ENCODE data around the gene SLAMF7. TPM values are rescaled to one million over a fixed set of nuclear protein-coding genes. Genes with fewer than 3 reads are reported as not detected.

SLAMF7 gene
- total RNA-seq, 2 donors from 2014 or later: 0.71 to 2.7 TPM

GRCh38 chr1:160706526-160707235 lies 32.4 kb upstream of the SLAMF7 start:
- no peak overlapping the region for H3K4me3 ChIP-seq
- ATAC-seq (ENCODE audit: insufficient number of reproducible peaks, low FRiP score, low read depth): no peak
- no peaks in the 10 kb centered on the region for H3K36me3 ChIP-seq
- no peak for TF ChIP-seq CTCF (IDR thresholded peaks at IDR 0.05)
- H3K27me3 ChIP-seq (replicated peaks; ENCODE audit: insufficient read depth): no peaks in the 10 kb centered on the region
- DNase-seq (ENCODE audit: low spot score): no peak
- H3K9me3 ChIP-seq: no peaks in the 10 kb centered on the region
- H3K4me1 ChIP-seq (ENCODE audit: control insufficient read depth in 1 of 2, low read depth in 2 of 2): no peaks in the 10 kb centered on the region
- H3K27ac ChIP-seq: no peak overlapping the region

- no peak for ATAC-seq (ENCODE audit: insufficient number of reproducible peaks, low FRiP score, low read depth)
- Histone ChIP-seq H3K27ac (no peak overlapping the region), H3K4me1 (ENCODE audit: control insufficient read depth in 1 of 2, low read depth in 2 of 2) (no peaks in the 10 kb centered on the region), H3K36me3 (no peaks in the 10 kb centered on the region), H3K9me3 (no peaks in the 10 kb centered on the region), H3K4me3 (peak overlapping the region; percentile 38), H3K27me3 (replicated peaks; ENCODE audit: insufficient read depth) (no peaks in the 10 kb centered on the region)
- DNase-seq (ENCODE audit: low spot score): no peak
- TF ChIP-seq CTCF (IDR thresholded peaks at IDR 0.05): no peak
These were observed 31.6 kb upstream of the SLAMF7 start for GRCh38 chr1:160707236-160708064.

- no peaks in the 10 kb centered on the region for H3K36me3 ChIP-seq
These were observed 30.9 kb upstream of the SLAMF7 start for GRCh38 chr1:160708118-160708517.

GRCh38 chr1:160708801-160709200 lies 30.2 kb upstream of the SLAMF7 start:
- no peak for TF ChIP-seq CTCF (IDR thresholded peaks at IDR 0.05)
- H3K9me3 ChIP-seq: no peaks in the 10 kb centered on the region
- H3K4me1 ChIP-seq (ENCODE audit: control insufficient read depth in 1 of 2, low read depth in 2 of 2): no peaks in the 10 kb centered on the region
- H3K4me3 ChIP-seq: no peak overlapping the region
- ATAC-seq (ENCODE audit: insufficient number of reproducible peaks, low FRiP score, low read depth) (no peak), DNase-seq (ENCODE audit: low spot score) (no peak)
- H3K36me3 ChIP-seq: no peaks in the 10 kb centered on the region
- H3K27me3 ChIP-seq (replicated peaks; ENCODE audit: insufficient read depth): no peaks in the 10 kb centered on the region
- no peak overlapping the region for H3K27ac ChIP-seq

More at GRCh38 chr1:160708118-160708517, 30.9 kb upstream of the SLAMF7 start:
- DNase-seq (ENCODE audit: low spot score) (no peak), ATAC-seq (ENCODE audit: insufficient number of reproducible peaks, low FRiP score, low read depth) (no peak)
- TF ChIP-seq CTCF (IDR thresholded peaks at IDR 0.05): no peak
- Histone ChIP-seq H3K4me3 (peak overlapping the region; percentile 38), H3K27ac (no peak overlapping the region), H3K9me3 (no peaks in the 10 kb centered on the region), H3K27me3 (replicated peaks; ENCODE audit: insufficient read depth) (no peaks in the 10 kb centered on the region), H3K4me1 (ENCODE audit: control insufficient read depth in 1 of 2, low read depth in 2 of 2) (no peaks in the 10 kb centered on the region)

- no peak for ATAC-seq (ENCODE audit: insufficient number of reproducible peaks, low FRiP score, low read depth)
- no peak overlapping the region for H3K4me3 ChIP-seq
- H3K27ac ChIP-seq: no peak overlapping the region
These were observed 29.3 kb upstream of the SLAMF7 start for GRCh38 chr1:160709715-160710114.

More at GRCh38 chr1:160709715-160710114, 29.3 kb upstream of the SLAMF7 start:
- H3K36me3 ChIP-seq: no peaks in the 10 kb centered on the region
- no peak for DNase-seq (ENCODE audit: low spot score)
- no peaks in the 10 kb centered on the region for H3K9me3 ChIP-seq
- no peak for TF ChIP-seq CTCF (IDR thresholded peaks at IDR 0.05)
- no peaks in the 10 kb centered on the region for H3K4me1 ChIP-seq (ENCODE audit: control insufficient read depth in 1 of 2, low read depth in 2 of 2)
- H3K27me3 ChIP-seq (replicated peaks; ENCODE audit: insufficient read depth): no peaks in the 10 kb centered on the region
